8988T (cell line): ENCODE data around the gene NR4A1.

Experiments
- DNase-seq: peaks from one replicate; pipeline ENCODE4 v3.0.0; 2011

NR4A1 gene

DNA sequence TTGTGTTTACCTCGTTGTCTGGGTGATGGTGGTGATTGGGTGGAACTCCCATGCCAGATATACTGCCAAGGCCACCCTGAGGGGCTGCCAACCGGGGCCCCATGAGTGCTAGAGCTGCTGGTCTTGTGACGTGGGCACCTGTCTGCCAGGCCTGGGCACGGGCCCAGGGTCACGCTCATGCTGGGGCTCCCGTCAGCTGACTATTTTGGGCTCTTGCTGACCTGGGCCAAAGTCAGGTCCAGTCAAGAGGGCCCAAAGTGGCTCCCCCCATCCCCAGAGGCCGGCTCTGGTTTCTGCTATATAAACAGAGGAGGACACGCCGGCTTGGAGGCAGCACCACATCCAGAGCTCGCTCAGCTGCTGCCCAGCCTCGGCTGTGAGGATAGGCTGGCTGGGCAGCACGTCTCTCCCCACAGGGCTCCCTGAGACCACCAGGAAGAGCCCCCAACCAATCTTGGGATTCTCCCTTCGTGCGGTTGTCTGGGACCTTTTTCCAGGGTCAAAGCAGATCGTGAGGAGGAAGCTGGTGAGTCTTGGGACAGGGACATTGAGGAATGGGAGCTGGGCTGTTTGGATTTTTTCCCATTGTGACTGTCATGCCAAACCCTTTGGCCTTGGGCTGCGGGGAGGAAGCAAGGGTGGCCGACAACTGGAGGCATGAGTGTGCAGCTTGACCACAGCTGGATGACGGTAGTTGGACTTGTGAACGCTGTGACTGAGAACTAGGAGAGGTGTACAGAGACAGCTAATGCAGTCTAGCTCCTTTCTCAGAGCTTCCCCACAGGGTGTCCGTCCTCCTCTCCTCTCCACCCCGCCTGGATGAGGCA is 7.6 kb upstream of the NR4A1 start:
- DNase-seq = no peak

- no peak for DNase-seq
These were observed 6.8 kb upstream of the NR4A1 start for GRCh38 chr12:52044292-52044983.

DNA sequence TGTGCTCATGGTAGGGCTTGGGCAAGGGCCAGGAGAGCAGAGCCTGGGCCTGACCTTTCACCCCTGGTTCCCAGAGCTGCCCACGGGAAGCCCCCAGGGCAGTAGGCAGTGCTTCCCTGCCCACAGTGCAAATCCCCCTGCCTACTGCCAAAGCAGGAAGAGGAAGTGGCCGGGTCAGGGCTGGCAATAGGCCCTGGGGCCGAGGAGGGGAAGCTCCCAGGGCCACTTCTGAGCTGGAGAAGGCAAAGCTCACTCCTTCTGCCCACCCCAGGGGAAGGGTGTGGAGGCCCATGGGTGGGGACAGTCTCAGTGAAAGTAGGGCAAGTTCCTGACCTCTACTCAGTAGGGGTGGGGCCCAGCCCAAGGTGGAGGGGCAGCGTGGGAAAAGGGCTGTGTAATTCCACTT is 5.4 kb upstream of the NR4A1 start:
- DNase-seq = no peak

DNA sequence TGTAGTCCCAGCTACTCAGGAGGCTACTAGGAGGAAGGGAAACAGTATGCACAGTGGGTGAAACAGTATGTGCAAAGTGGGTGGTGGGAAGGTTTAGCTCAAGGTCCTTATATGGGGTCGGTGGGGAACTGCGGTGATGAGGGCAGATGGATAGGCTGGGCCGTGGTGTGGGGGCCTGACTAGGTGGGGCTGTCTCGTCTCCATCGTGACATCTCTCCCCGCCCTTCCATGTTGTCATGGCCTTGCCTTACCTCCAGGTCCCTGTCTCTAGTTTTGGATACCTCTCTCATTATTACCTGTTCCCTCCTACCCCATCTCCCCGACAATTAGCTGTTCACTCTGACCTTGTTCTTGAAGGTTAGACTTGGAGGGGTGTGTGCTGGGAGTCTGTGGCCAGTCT is 4.4 kb upstream of the NR4A1 start:
- no peak for DNase-seq

DNA sequence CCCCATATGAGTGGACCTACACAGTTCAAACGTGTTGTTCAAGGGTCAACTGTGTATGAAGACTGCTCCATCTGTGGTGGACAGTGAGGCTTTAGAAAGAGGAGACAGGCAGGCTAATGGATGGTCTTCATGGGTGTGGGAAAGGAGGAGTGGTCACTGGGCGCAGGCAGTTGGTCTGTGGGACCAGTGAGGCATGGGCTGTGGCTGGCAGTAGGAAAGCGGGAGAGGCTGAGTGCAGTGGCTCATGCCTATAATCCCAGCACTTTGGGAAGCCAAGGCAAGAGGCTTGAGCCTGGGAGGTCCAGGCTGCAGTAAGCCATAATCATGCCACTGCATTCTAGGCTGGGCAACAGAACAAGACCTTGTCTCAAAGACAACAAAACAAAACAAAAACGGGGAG is 2.0 kb upstream of the NR4A1 start:
- no peak for DNase-seq

DNA sequence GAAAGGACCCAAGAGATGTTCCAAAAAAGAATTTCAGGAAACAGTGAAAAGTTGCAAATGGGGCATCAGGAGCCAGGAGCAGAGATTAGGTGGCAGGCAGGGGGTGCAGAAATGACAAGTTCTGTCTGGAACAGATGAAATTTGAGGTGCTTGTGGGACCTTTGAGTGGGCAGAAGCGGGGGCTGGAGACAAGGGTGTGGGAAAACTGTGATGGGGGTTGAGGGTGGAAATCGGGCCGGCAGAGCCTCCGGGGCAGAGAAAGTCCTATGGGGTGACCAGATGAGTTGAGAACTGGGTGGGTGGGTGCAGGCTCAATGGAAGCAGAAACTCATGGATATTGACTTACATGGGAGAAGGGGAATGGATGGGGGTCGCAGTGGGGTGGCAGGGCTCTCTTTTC is 1.6 kb upstream of the NR4A1 start:
- no peak for DNase-seq

- DNase-seq = no peak
These were observed 1.0 kb upstream of the NR4A1 start for GRCh38 chr12:52050116-52050757.

DNA sequence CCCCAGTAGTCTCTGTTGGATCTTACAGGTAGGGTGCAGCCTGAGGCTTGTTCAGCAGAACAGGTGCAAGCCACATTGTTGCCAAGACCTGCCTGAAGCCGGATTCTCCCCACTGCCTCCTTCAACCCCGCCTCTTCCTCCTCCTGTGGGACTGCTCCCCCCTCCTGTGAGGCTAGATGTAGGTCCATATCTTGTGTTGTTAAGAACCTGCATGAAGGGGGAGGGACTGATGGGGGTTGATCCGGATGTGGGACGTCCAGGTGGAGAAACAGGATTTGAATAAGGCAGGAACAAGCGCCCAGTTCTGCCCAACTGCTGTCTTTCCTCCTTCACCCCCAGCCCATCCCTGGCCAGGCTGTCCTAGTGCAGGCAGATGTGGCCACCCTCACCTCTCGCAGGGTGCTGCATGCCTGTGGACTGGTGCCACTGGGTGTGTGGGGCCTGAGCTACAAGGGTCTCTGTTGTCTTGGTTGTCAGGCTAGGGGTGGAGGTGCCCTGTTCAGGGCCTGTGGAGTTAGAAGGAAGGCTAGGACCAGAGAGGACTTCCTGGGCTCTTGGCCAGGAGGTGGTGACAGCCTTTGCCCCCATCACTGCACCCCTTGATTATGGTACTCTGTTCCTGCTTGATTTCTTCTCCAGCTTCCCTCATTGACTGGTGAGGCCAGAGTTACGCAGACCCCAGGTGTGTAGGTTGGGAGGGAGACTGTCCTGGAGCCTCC is 1.4 kb downstream of the NR4A1 start:
- no peak for DNase-seq

DNA sequence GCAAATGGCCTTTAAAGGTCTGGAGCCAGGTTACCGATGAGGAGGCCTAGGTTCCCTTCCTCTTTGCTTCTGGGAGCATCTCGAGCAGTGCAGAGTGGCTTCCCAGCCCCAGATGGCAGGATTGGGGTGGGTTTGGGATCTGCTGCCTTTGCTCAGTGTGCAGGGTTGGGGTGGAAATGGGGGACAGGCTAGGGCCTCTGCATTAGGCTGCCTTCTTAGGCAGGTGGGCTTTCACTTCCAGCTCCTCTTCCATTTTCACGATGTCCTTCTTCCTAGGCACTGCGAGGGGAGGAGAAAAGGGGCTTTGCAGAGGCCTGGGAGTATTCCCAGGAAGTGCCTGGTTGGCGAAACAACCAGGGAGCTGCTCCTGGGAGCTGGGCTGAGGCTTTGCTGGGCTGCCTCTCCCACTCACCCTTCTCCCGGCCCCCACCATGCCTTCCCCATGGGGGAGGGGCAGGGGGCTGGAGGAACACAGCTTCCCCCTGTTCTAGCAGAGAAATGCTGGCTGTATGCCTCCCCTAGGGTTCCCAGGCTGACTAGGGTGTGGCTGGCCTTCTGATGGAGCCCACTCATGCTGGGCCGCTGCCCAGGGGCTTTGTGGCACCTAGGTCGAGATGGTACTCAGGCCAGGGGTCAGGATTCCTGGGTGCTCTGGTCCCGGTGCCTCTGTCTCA is 2.4 kb downstream of the NR4A1 start:
- DNase-seq = no peak

- no peak for DNase-seq
These were observed 3.1 kb downstream of the NR4A1 start for GRCh38 chr12:52054231-52054832.

DNA sequence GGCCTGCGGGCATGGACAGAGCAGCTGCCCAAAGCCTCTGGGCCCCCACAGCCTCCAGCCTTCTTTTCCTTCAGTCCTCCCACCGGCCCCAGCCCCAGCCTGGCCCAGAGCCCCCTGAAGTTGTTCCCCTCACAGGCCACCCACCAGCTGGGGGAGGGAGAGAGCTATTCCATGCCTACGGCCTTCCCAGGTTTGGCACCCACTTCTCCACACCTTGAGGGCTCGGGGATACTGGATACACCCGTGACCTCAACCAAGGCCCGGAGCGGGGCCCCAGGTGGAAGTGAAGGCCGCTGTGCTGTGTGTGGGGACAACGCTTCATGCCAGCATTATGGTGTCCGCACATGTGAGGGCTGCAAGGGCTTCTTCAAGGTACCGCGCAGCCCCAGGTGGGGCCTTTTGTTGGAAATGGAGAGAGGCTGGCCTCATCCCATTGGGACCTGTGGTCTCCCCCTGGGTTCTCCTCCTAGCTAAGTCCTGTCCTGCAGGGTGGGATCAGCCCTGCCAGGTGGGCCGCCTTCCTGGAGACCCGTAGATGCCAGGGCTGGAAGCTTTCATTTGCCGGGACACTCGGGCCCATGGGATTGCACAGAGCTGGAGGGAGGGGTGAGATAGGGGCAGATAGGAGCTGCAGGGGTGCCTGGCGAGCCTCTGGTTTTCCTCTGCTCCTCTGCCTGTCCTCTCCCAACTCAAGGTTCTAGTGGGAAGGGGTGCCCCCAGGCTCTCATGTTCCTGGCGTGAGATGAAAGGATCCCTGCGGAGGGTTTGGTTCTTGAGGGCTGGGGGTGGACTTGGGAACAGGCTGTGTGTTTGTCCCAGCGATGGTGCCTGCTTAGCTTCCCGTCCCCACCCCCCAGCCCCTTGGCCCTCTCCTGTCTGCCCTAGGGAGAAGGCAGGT is 3.8 kb downstream of the NR4A1 start:
- no peak for DNase-seq

DNA sequence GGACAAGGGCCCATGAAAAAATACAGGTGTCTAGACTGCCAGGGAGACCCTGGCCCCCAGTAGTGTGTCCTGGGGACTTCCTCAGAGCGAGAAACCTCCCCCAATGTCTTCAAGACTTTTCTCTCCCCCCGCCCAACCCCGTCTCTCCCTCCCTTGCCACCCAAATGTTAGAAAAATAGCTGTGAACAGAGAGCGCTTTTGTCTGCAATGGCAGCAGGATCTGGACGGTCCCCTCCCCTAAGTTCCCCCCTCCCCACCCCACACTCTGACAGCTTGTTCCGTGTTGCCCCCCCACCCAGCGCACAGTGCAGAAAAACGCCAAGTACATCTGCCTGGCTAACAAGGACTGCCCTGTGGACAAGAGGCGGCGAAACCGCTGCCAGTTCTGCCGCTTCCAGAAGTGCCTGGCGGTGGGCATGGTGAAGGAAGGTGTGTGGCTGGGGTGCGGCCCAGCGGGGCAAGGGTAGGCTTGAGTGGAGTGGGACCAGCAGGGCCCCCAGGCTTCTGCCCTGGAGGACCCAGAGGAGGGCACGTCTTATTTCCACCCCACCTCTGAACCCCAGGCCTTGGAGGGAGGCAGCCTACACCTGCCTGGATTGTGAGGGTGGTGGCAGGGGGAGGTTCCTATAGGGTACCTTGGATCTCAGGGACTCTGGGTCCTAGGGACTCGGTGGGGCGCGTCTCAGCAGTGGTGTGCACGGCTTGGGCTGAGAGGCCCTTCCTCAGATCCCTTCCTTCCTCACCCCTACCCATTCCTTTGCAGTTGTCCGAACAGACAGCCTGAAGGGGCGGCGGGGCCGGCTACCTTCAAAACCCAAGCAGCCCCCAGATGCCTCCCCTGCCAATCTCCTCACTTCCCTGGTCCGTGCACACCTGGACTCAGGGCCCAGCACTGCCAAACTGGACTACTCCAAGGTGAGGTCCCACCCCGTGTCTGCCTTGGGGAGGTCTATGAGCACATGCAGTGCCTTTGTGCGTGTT is 4.8 kb downstream of the NR4A1 start:
- DNase-seq = no peak

DNA sequence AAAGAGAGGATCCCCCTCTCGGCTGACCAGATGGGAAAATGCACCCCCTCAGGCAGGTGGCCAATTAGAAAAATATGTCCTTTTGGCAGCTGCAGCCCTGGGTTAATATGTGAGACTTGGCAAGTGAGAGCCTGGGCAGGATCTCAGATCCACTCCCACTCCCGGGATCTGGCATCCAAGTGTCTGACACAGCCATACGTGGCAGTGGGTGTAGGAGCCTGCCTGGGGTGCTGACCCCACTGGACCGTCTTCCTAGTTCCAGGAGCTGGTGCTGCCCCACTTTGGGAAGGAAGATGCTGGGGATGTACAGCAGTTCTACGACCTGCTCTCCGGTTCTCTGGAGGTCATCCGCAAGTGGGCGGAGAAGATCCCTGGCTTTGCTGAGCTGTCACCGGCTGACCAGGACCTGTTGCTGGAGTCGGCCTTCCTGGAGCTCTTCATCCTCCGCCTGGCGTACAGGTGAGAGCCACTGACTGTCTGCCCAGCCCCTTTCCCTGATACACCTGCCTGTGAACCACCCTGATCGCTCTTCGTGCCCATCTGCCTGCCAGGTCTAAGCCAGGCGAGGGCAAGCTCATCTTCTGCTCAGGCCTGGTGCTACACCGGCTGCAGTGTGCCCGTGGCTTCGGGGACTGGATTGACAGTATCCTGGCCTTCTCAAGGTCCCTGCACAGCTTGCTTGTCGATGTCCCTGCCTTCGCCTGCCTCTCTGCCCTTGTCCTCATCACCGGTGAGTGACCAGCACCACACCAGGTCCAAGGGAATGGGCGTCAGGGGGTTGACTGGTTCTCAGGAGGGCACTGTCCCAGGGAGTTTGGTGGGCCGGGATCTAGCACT is 5.8 kb downstream of the NR4A1 start:
- no peak for DNase-seq

DNA sequence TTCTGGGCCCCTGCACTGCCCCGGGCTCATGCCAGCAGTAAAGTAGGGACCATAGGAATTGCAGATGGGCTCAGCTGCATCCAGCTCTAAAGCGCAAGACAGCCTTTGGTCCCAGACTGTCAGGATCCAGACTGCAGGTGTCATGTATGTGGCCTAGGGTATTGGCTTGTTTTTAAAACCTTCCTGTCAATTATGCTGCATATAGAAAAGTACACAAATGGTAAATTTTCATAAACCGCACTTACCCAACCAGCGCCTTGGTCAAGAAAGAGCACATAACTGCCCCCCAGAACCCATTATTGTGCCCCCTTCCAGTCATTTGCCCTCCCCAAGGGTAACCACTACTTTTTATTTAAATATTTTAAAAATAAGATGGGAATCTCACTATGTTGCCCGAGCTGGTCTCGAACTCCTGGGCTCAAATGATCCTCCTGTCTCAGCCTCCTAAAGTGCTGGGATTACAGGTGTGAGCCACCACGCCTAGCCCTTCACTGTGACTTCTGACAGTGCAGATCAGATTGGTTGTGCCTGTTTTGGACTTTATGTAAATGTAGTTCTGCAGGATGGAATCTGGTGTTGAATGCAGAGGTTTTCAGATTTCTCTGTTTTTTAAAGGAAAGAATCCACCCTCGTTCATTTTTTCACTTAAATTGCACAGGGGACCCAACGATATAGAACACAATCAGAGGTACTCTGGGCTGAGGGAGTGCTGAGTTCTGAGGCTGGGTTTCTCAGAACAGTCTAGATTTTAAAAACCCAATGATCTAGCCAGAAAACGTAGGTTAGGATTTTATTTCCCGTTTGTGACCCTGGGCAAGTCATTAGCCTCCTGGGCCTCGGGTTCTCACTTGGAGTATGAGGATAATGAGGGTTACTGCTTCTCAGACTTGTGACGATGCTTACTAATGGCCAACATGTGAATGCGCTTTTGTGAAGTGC is 6.7 kb downstream of the NR4A1 start:
- no peak for DNase-seq

DNA sequence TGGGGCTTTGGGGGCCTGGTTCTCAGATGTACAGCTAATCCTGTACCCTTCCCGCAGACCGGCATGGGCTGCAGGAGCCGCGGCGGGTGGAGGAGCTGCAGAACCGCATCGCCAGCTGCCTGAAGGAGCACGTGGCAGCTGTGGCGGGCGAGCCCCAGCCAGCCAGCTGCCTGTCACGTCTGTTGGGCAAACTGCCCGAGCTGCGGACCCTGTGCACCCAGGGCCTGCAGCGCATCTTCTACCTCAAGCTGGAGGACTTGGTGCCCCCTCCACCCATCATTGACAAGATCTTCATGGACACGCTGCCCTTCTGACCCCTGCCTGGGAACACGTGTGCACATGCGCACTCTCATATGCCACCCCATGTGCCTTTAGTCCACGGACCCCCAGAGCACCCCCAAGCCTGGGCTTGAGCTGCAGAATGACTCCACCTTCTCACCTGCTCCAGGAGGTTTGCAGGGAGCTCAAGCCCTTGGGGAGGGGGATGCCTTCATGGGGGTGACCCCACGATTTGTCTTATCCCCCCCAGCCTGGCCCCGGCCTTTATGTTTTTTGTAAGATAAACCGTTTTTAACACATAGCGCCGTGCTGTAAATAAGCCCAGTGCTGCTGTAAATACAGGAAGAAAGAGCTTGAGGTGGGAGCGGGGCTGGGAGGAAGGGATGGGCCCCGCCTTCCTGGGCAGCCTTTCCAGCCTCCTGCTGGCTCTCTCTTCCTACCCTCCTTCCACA is 7.6 kb downstream of the NR4A1 start:
- DNase-seq = no peak

GRCh38 chr12:52059582-52060497 is 8.6 kb downstream of the NR4A1 start:
- DNase-seq = no peak
